WERI-Rb-1 (cell line): ENCODE measurements around the gene FFAR3.

Experiments used
- DNase-seq: peaks from one replicate; pipeline ENCODE4 v3.0.0-alpha.2; 2020
- H3K27ac ChIP-seq: fragments of 250-450 bp; sonication (Bioruptor Pico); 2 replicates; pipeline ENCODE4 v1.5.1; 2020; ENCODE audit warnings: mild to moderate bottlenecking, moderate library complexity
- H3K27me3 ChIP-seq: fragments of 250-450 bp; sonication (Bioruptor Pico); 2 replicates; pipeline ENCODE4 v1.5.1; 2021; ENCODE audit warnings: mild to moderate bottlenecking, low read depth, moderate library complexity; ENCODE audit not compliant: insufficient read depth, severe bottlenecking
- H3K36me3 ChIP-seq: fragments of 250-450 bp; sonication (Bioruptor Pico); 2 replicates; pipeline ENCODE4 v1.5.1; 2020; ENCODE audit warnings: mild to moderate bottlenecking, moderate library complexity
- H3K4me3 ChIP-seq: 2 replicates; pipeline ENCODE4 v1.5.1; 2011; ENCODE audit warnings: low read depth, mild to moderate bottlenecking, control low read depth, low read length
- H3K9me3 ChIP-seq: fragments of 250-450 bp; sonication (Bioruptor Pico); 2 replicates; pipeline ENCODE4 v1.5.1; 2021; ENCODE audit warnings: mild to moderate bottlenecking, moderate library complexity; ENCODE audit not compliant: severe bottlenecking
- CTCF ChIP-seq: IDR thresholded peaks from 2 replicates; pipeline ENCODE4 v1.5.1; 2011; ENCODE audit warnings: low read depth, mild to moderate bottlenecking, control low read depth, inconsistent platforms, low read length

FFAR3 gene

GRCh38 chr19:35362261-35363000 lies 4.2 kb downstream of the FFAR3 start:
- TF ChIP-seq CTCF: no peak
- Histone ChIP-seq H3K36me3 (no peaks in the 10 kb centered on the region), H3K27ac (no peak overlapping the region), H3K9me3 (no peaks in the 10 kb centered on the region), H3K27me3 (no peaks in the 10 kb centered on the region), H3K4me3 (no peak overlapping the region)
- no peak for DNase-seq

GRCh38 chr19:35363001-35363590 lies 4.8 kb downstream of the FFAR3 start:
- no peaks in the 10 kb centered on the region for H3K9me3 ChIP-seq
- no peak overlapping the region for H3K27ac ChIP-seq
- no peak overlapping the region for H3K4me3 ChIP-seq
- H3K27me3 ChIP-seq: no peaks in the 10 kb centered on the region
- no peak for DNase-seq
- no peaks in the 10 kb centered on the region for H3K36me3 ChIP-seq
- TF ChIP-seq CTCF: no peak

GRCh38 chr19:35363711-35364425 lies 5.6 kb downstream of the FFAR3 start:
- no peak for DNase-seq
- H3K36me3 ChIP-seq: no peaks in the 10 kb centered on the region
- no peaks in the 10 kb centered on the region for H3K27me3 ChIP-seq
- TF ChIP-seq CTCF: no peak
- H3K27ac ChIP-seq: no peak overlapping the region
- no peak overlapping the region for H3K4me3 ChIP-seq
- no peaks in the 10 kb centered on the region for H3K9me3 ChIP-seq

- no peak for DNase-seq
- no peak for TF ChIP-seq CTCF
- H3K36me3 ChIP-seq: no peaks in the 10 kb centered on the region
- no peaks in the 10 kb centered on the region for H3K27me3 ChIP-seq
- no peak overlapping the region for H3K27ac ChIP-seq
- no peak overlapping the region for H3K4me3 ChIP-seq
- H3K9me3 ChIP-seq: no peaks in the 10 kb centered on the region
Observed at GRCh38 chr19:35365303-35365702, 7.0 kb downstream of the FFAR3 start.

- DNase-seq: no peak
- Histone ChIP-seq H3K36me3 (no peaks in the 10 kb centered on the region), H3K4me3 (no peak overlapping the region), H3K27me3 (no peaks in the 10 kb centered on the region), H3K27ac (no peak overlapping the region), H3K9me3 (no peaks in the 10 kb centered on the region)
- TF ChIP-seq CTCF: no peak
Observed at GRCh38 chr19:35368378-35368777, 10.1 kb downstream of the FFAR3 start.
